Nephron (organoid): ENCODE data around the gene ARMC12.

Experiments
- H3K27ac Mint-ChIP-seq, 3 experiments: 2 replicates each; pipeline ENCODE4 v1.8.0; 2020; ENCODE audit warnings: mixed read lengths in 3 of 3, mild to moderate bottlenecking in 2 of 3, moderate library complexity in 1 of 3
- H3K27me3 Mint-ChIP-seq: 2 replicates; pipeline ENCODE4 v1.8.0; 2021; ENCODE audit warnings: low read depth, mild to moderate bottlenecking, moderate library complexity, mixed read lengths
- H3K36me3 Mint-ChIP-seq: 2 replicates; pipeline ENCODE4 v1.8.0; 2020; ENCODE audit warnings: low read depth, mixed read lengths
- H3K4me1 Mint-ChIP-seq: 2 replicates; pipeline ENCODE4 v1.8.0; 2020; ENCODE audit warnings: mixed read lengths
- H3K4me3 Mint-ChIP-seq, 3 experiments: 2 replicates each; pipeline ENCODE4 v1.8.0; 2020; ENCODE audit warnings: mild to moderate bottlenecking in 3 of 3, mixed read lengths in 3 of 3, moderate library complexity in 2 of 3
- H3K9me3 Mint-ChIP-seq: 2 replicates; pipeline ENCODE4 v1.8.0; 2020; ENCODE audit warnings: mixed read lengths
- TF ChIP-seq, protein P1 (sequence below), 3 experiments: fragments of 200-600 bp; sonication (generic); IDR thresholded peaks; one replicate each; pipeline ENCODE4 v1.5.0; 2021; ENCODE audit warnings: antibody characterized with exemption in 3 of 3; ENCODE audit not compliant: unreplicated experiment in 3 of 3

Gene ARMC12

DNA sequence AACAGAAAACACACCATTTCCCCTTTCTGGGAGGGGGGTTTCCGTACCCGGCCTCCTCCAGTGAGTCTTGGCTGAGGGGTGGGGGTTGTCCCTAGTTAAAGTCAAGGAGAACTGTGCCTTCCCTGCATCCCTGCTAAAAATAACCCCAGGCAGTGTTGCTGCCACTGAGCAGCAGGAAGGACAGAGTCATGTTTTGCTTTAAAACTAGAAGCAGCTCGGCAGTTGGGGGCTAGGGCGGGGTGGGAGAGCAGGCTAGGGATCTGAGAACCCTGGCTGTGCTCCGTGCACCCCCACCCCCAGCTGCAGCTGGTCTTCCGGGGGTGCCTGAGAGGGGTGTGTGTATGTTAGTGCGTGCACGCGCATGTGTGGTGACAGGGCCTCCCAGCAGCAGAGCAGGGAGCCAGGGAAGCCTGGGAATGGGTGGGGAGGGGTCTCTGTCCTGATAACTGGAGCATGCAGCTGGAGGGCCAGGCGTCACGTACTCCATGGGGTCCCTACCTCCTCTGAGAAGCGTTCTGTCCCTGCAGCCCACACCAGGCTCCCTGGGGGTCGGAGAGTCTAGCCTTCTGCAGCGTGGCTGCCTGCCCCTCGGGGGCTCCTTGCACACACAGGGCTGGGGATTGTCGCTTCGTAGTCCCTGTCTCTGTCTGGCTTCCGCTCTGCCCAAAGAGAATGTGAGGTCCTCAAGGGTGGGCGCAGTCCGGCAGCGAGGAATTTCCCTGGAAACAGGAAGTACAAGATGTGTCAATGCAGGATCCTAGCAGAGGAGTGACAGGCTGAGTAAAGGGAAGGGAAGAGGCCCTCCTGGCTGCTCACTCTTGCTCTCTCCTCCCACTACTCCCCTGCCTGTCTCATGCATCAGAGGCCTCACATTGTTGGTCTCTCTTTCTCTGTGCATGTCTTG, 16.8 kb upstream of the ARMC12 start:
- Mint-ChIP-seq H3K9me3 (no peaks in the 10 kb centered on the region), H3K27ac (peak overlapping the region; percentile 95 to 98 (median 97)), H3K4me3 (peak overlapping the region; percentile 72 to 79 (median 73)), H3K4me1 (peaks cover 52% of the 10 kb centered on the region), H3K36me3 (no peaks in the 10 kb centered on the region), H3K27me3 (peaks cover 9% of the 10 kb centered on the region)
- TF ChIP-seq, protein P1, sequence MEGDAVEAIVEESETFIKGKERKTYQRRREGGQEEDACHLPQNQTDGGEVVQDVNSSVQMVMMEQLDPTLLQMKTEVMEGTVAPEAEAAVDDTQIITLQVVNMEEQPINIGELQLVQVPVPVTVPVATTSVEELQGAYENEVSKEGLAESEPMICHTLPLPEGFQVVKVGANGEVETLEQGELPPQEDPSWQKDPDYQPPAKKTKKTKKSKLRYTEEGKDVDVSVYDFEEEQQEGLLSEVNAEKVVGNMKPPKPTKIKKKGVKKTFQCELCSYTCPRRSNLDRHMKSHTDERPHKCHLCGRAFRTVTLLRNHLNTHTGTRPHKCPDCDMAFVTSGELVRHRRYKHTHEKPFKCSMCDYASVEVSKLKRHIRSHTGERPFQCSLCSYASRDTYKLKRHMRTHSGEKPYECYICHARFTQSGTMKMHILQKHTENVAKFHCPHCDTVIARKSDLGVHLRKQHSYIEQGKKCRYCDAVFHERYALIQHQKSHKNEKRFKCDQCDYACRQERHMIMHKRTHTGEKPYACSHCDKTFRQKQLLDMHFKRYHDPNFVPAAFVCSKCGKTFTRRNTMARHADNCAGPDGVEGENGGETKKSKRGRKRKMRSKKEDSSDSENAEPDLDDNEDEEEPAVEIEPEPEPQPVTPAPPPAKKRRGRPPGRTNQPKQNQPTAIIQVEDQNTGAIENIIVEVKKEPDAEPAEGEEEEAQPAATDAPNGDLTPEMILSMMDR (IDR thresholded peaks at IDR 0.05; ENCODE audit: unreplicated experiment in 3 of 3), result no peak

DNA sequence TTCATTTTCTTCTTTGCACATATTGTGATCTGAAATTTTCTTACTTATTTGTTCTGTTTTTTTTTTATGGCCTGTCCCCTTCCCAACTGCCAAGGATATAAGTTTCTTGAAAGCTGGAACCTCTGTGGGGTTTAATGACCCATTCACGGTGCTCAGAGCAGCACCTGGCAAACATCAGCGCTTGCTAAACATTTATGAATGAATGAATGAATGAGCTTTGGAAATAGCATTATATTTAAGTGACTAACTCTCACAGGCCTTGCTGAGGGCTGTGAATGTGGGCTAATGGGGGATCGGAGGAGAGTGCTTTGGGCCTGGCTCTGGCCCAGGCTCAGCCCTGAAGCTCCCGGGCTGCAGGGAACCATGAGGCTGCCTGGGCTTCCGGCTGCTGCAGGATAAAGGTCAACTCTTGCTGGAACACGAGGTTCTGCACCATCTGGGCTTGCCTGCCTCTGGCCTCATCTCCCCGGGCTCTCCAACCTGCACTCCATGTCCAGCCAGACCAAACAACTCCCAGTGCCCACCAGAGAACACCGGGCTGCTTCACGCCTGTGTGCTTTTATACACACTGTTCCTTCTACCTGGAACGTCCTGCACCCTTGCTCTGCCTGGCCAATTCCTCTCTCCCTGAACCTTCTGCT, 14.6 kb upstream of the ARMC12 start:
- H3K9me3 Mint-ChIP-seq, result no peaks in the 10 kb centered on the region
- H3K36me3 Mint-ChIP-seq, result no peaks in the 10 kb centered on the region
- H3K4me3 Mint-ChIP-seq, result peak overlapping the region; percentile 19 to 60 (median 38)
- H3K27me3 Mint-ChIP-seq, result peaks cover 9% of the 10 kb centered on the region
- H3K4me1 Mint-ChIP-seq, result peaks cover 72% of the 10 kb centered on the region
- TF ChIP-seq, protein P1 (IDR thresholded peaks at IDR 0.05; ENCODE audit: unreplicated experiment in 3 of 3), result no peak
- H3K27ac Mint-ChIP-seq, result peak overlapping the region; percentile 89 to 96 (median 93)

DNA sequence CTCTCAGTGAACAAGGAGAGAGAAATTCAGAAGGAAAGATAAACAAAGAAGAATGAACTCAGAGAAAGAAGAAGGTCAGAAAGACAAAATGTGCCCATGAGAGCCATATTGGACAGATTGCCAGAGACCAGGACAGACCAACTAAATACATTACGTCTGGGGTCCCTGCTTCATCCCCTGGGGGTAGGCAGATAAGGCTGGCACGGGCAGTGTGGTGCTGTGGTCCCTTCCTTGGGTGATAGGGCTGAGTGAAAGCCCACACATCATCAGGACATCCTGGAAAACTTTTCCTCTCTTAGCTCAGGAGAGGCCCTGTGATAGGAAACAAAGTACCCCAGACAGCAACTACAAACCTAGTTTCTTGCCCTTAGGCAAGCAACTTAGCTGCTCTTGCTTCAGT, 13.2 kb upstream of the ARMC12 start:
- Mint-ChIP-seq H3K36me3 (no peaks in the 10 kb centered on the region), H3K4me3 (no peak overlapping the region), H3K9me3 (no peaks in the 10 kb centered on the region), H3K27ac (peak overlapping the region; percentile 6 to 55 (median 29)), H3K4me1 (peaks cover 62% of the 10 kb centered on the region), H3K27me3 (peaks cover 3% of the 10 kb centered on the region)
- TF ChIP-seq, protein P1 (IDR thresholded peaks at IDR 0.05; ENCODE audit: unreplicated experiment in 3 of 3), result no peak

DNA sequence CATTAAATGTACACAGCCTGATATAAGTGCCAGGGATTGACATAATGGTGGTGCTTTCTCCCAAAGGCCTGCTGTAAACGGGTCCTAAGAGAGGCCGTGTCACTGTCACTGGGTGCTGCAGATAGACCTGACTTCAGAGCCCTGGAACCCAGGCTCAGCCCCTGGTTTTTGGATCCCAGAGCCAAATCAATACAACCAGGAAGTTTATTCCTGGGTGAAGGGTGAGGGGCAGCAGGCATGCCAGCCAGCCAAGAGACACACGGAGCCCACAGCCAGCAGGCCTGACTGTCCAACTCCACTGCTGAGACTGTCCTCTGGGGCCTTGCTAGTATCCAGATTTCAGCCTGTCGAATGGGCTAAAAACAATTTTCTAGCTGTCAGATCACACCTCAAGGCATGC, 12.8 kb upstream of the ARMC12 start:
- Mint-ChIP-seq H3K9me3 (no peaks in the 10 kb centered on the region), H3K27me3 (peaks cover 3% of the 10 kb centered on the region), H3K36me3 (no peaks in the 10 kb centered on the region), H3K27ac (peak overlapping the region; percentile 29 to 55 (median 38)), H3K4me1 (peaks cover 57% of the 10 kb centered on the region), H3K4me3 (no peak overlapping the region)
- TF ChIP-seq, protein P1 (IDR thresholded peaks at IDR 0.05; ENCODE audit: unreplicated experiment in 3 of 3), result no peak

DNA sequence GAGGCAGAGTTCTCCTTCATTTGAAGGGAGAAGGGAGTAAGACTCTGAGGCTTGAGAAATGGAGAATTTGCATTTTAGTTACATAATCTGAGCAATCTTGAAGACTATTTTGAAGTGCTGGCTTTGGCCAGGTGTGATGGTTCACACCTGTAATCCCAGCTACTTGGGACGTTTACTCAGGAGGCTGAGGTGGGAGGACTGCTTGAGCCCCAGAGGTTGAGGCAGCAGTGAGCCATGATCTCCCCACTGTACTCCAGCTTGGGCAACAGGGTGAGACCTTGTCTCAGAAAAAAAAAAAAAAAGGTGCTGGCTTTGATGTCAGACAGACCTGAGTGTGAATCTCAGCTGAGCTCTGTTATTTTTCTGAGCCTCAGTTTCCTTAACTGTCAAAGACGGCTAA, 12.4 kb upstream of the ARMC12 start:
- Mint-ChIP-seq H3K4me3 (no peak overlapping the region), H3K9me3 (no peaks in the 10 kb centered on the region), H3K4me1 (peaks cover 57% of the 10 kb centered on the region), H3K36me3 (no peaks in the 10 kb centered on the region), H3K27me3 (peaks cover 3% of the 10 kb centered on the region), H3K27ac (peak overlapping the region; percentile 20 to 92 (median 38))
- TF ChIP-seq, protein P1 (IDR thresholded peaks at IDR 0.05; ENCODE audit: unreplicated experiment in 3 of 3), result no peak
